ENCODE measurements around the gene TTLL11.

Gene TTLL11

GRCh38 chr9:121962421-121962820 is 130.7 kb downstream of the TTLL11 start:
- no peaks in the 10 kb centered on the region for H3K4me1 ChIP-seq (ENCODE audit: control insufficient read depth, insufficient read depth, low read length)
- no peak overlapping the region for H3K4me3 ChIP-seq (ENCODE audit: low read depth, low read length)

GRCh38 chr9:121960665-121961064 is 132.4 kb downstream of the TTLL11 start:
- Histone ChIP-seq H3K9ac (ENCODE audit: low read depth, low read length) (no peak overlapping the region), H3K9me3 (ENCODE audit: control insufficient read depth, insufficient read depth, low read length) (no peaks in the 10 kb centered on the region), H3K4me1 (ENCODE audit: control insufficient read depth, insufficient read depth, low read length) (no peaks in the 10 kb centered on the region), H3K36me3 (ENCODE audit: control insufficient read depth, insufficient read depth, low read length) (no peaks in the 10 kb centered on the region), H3K4me3 (ENCODE audit: low read depth, low read length) (no peak overlapping the region), H3K27me3 (ENCODE audit: control insufficient read depth, insufficient read depth, low read length) (no peaks in the 10 kb centered on the region), H3K27ac (ENCODE audit: low read depth, low read length) (no peak overlapping the region)

More at GRCh38 chr9:121962421-121962820, 130.7 kb downstream of the TTLL11 start:
- Histone ChIP-seq H3K27me3 (ENCODE audit: control insufficient read depth, insufficient read depth, low read length) (no peaks in the 10 kb centered on the region), H3K36me3 (ENCODE audit: control insufficient read depth, insufficient read depth, low read length) (no peaks in the 10 kb centered on the region), H3K9ac (ENCODE audit: low read depth, low read length) (no peak overlapping the region), H3K27ac (ENCODE audit: low read depth, low read length) (no peak overlapping the region), H3K9me3 (ENCODE audit: control insufficient read depth, insufficient read depth, low read length) (no peaks in the 10 kb centered on the region)

- H3K36me3 ChIP-seq (ENCODE audit: control insufficient read depth, insufficient read depth, low read length), result no peaks in the 10 kb centered on the region
- H3K27ac ChIP-seq (ENCODE audit: low read depth, low read length), result no peak overlapping the region
- H3K4me3 ChIP-seq (ENCODE audit: low read depth, low read length), result no peak overlapping the region
- H3K4me1 ChIP-seq (ENCODE audit: control insufficient read depth, insufficient read depth, low read length), result no peaks in the 10 kb centered on the region
- H3K9me3 ChIP-seq (ENCODE audit: control insufficient read depth, insufficient read depth, low read length), result no peaks in the 10 kb centered on the region
- no peak overlapping the region for H3K9ac ChIP-seq (ENCODE audit: low read depth, low read length)
- H3K27me3 ChIP-seq (ENCODE audit: control insufficient read depth, insufficient read depth, low read length), result no peaks in the 10 kb centered on the region
Observed at GRCh38 chr9:121958530-121958929, 134.6 kb downstream of the TTLL11 start.

- Histone ChIP-seq H3K4me3 (ENCODE audit: low read depth, low read length) (no peak overlapping the region), H3K4me1 (ENCODE audit: control insufficient read depth, insufficient read depth, low read length) (no peaks in the 10 kb centered on the region), H3K36me3 (ENCODE audit: control insufficient read depth, insufficient read depth, low read length) (no peaks in the 10 kb centered on the region), H3K27me3 (ENCODE audit: control insufficient read depth, insufficient read depth, low read length) (no peaks in the 10 kb centered on the region), H3K9ac (ENCODE audit: low read depth, low read length) (no peak overlapping the region), H3K27ac (ENCODE audit: low read depth, low read length) (no peak overlapping the region), H3K9me3 (ENCODE audit: control insufficient read depth, insufficient read depth, low read length) (no peaks in the 10 kb centered on the region)
Observed at GRCh38 chr9:121956808-121957207, 136.3 kb downstream of the TTLL11 start.

GRCh38 chr9:121955649-121956048 is 137.5 kb downstream of the TTLL11 start:
- peaks cover 9% of the 10 kb centered on the region; the same call in 1 of the 2 replicates for H3K4me1 ChIP-seq (ENCODE audit: control insufficient read depth, insufficient read depth, low read length)

GRCh38 chr9:121954477-121955140 is 138.5 kb downstream of the TTLL11 start:
- H3K27me3 ChIP-seq (ENCODE audit: control insufficient read depth, insufficient read depth, low read length), result no peaks in the 10 kb centered on the region
- no peaks in the 10 kb centered on the region for H3K9me3 ChIP-seq (ENCODE audit: control insufficient read depth, insufficient read depth, low read length)
- no peak overlapping the region for H3K27ac ChIP-seq (ENCODE audit: low read depth, low read length)
- no peak overlapping the region for H3K4me3 ChIP-seq (ENCODE audit: low read depth, low read length)
- no peaks in the 10 kb centered on the region for H3K36me3 ChIP-seq (ENCODE audit: control insufficient read depth, insufficient read depth, low read length)
- H3K4me1 ChIP-seq (ENCODE audit: control insufficient read depth, insufficient read depth, low read length), result peaks cover 9% of the 10 kb centered on the region; the same call in 1 of the 2 replicates
- no peak overlapping the region for H3K9ac ChIP-seq (ENCODE audit: low read depth, low read length)

More at GRCh38 chr9:121955649-121956048, 137.5 kb downstream of the TTLL11 start:
- H3K36me3 ChIP-seq (ENCODE audit: control insufficient read depth, insufficient read depth, low read length), result no peaks in the 10 kb centered on the region
- no peaks in the 10 kb centered on the region for H3K27me3 ChIP-seq (ENCODE audit: control insufficient read depth, insufficient read depth, low read length)
- H3K9me3 ChIP-seq (ENCODE audit: control insufficient read depth, insufficient read depth, low read length), result no peaks in the 10 kb centered on the region
- no peak overlapping the region for H3K4me3 ChIP-seq (ENCODE audit: low read depth, low read length)
- no peak overlapping the region for H3K27ac ChIP-seq (ENCODE audit: low read depth, low read length)
- no peak overlapping the region for H3K9ac ChIP-seq (ENCODE audit: low read depth, low read length)

- no peaks in the 10 kb centered on the region for H3K9me3 ChIP-seq (ENCODE audit: control insufficient read depth, insufficient read depth, low read length)
- H3K4me1 ChIP-seq (ENCODE audit: control insufficient read depth, insufficient read depth, low read length), result peaks cover 17% of the 10 kb centered on the region; the same call in 1 of the 2 replicates
- H3K27me3 ChIP-seq (ENCODE audit: control insufficient read depth, insufficient read depth, low read length), result no peaks in the 10 kb centered on the region
- H3K27ac ChIP-seq (ENCODE audit: low read depth, low read length), result no peak overlapping the region
- H3K4me3 ChIP-seq (ENCODE audit: low read depth, low read length), result no peak overlapping the region
- no peak overlapping the region for H3K9ac ChIP-seq (ENCODE audit: low read depth, low read length)
- no peaks in the 10 kb centered on the region for H3K36me3 ChIP-seq (ENCODE audit: control insufficient read depth, insufficient read depth, low read length)
Observed at GRCh38 chr9:121952611-121953010, 140.5 kb downstream of the TTLL11 start.

- Histone ChIP-seq H3K4me3 (ENCODE audit: low read depth, low read length) (no peak overlapping the region), H3K27ac (ENCODE audit: low read depth, low read length) (no peak overlapping the region), H3K9ac (ENCODE audit: low read depth, low read length) (no peak overlapping the region), H3K36me3 (ENCODE audit: control insufficient read depth, insufficient read depth, low read length) (no peaks in the 10 kb centered on the region), H3K27me3 (ENCODE audit: control insufficient read depth, insufficient read depth, low read length) (no peaks in the 10 kb centered on the region), H3K4me1 (ENCODE audit: control insufficient read depth, insufficient read depth, low read length) (peaks cover 21% of the 10 kb centered on the region; the same call in 1 of the 2 replicates), H3K9me3 (ENCODE audit: control insufficient read depth, insufficient read depth, low read length) (no peaks in the 10 kb centered on the region)
Observed at GRCh38 chr9:121950866-121951265, 142.2 kb downstream of the TTLL11 start.

- Histone ChIP-seq H3K9me3 (ENCODE audit: control insufficient read depth, insufficient read depth, low read length) (no peaks in the 10 kb centered on the region), H3K4me1 (ENCODE audit: control insufficient read depth, insufficient read depth, low read length) (peaks cover 21% of the 10 kb centered on the region; the same call in 1 of the 2 replicates), H3K27me3 (ENCODE audit: control insufficient read depth, insufficient read depth, low read length) (no peaks in the 10 kb centered on the region), H3K27ac (ENCODE audit: low read depth, low read length) (no peak overlapping the region), H3K36me3 (ENCODE audit: control insufficient read depth, insufficient read depth, low read length) (no peaks in the 10 kb centered on the region), H3K4me3 (ENCODE audit: low read depth, low read length) (no peak overlapping the region), H3K9ac (ENCODE audit: low read depth, low read length) (no peak overlapping the region)
Observed at GRCh38 chr9:121950441-121950840, 142.7 kb downstream of the TTLL11 start.

GRCh38 chr9:121949766-121950165 is 143.3 kb downstream of the TTLL11 start:
- Histone ChIP-seq H3K36me3 (ENCODE audit: control insufficient read depth, insufficient read depth, low read length) (no peaks in the 10 kb centered on the region), H3K27ac (ENCODE audit: low read depth, low read length) (no peak overlapping the region), H3K9ac (ENCODE audit: low read depth, low read length) (no peak overlapping the region), H3K4me1 (ENCODE audit: control insufficient read depth, insufficient read depth, low read length) (peaks cover 21% of the 10 kb centered on the region; the same call in 1 of the 2 replicates), H3K9me3 (ENCODE audit: control insufficient read depth, insufficient read depth, low read length) (no peaks in the 10 kb centered on the region), H3K27me3 (ENCODE audit: control insufficient read depth, insufficient read depth, low read length) (no peaks in the 10 kb centered on the region), H3K4me3 (ENCODE audit: low read depth, low read length) (no peak overlapping the region)

GRCh38 chr9:121949364-121949763 is 143.7 kb downstream of the TTLL11 start:
- Histone ChIP-seq H3K4me1 (ENCODE audit: control insufficient read depth, insufficient read depth, low read length) (peaks cover 21% of the 10 kb centered on the region; the same call in 1 of the 2 replicates), H3K27me3 (ENCODE audit: control insufficient read depth, insufficient read depth, low read length) (no peaks in the 10 kb centered on the region)

More at GRCh38 chr9:121949364-121949763, 143.7 kb downstream of the TTLL11 start:
- H3K9me3 ChIP-seq (ENCODE audit: control insufficient read depth, insufficient read depth, low read length), result no peaks in the 10 kb centered on the region
- H3K4me3 ChIP-seq (ENCODE audit: low read depth, low read length), result no peak overlapping the region
- no peaks in the 10 kb centered on the region for H3K36me3 ChIP-seq (ENCODE audit: control insufficient read depth, insufficient read depth, low read length)
- H3K27ac ChIP-seq (ENCODE audit: low read depth, low read length), result no peak overlapping the region
- no peak overlapping the region for H3K9ac ChIP-seq (ENCODE audit: low read depth, low read length)

Measured in HUES48 (cell line).